Esophagus muscularis mucosa (tissue), 3 donors: ENCODE results near the gene PRLR.

Experiments
- CTCF ChIP-seq, 3 experiments: fragments of 200-600 bp in 2 of 3; fragments of 450-650 bp in 1 of 3; sonication (generic) in 2 of 3; IDR thresholded peaks; one replicate each; pipeline ENCODE4 v1.5.1; 2017 to 2019; ENCODE audit warnings: antibody characterized with exemption in 3 of 3, mild to moderate bottlenecking in 2 of 3, moderate library complexity in 1 of 3
- POLR2A ChIP-seq: fragments of 450-650 bp; IDR thresholded peaks from one replicate; pipeline ENCODE4 v1.6.1; 2017; ENCODE audit warnings: antibody characterized with exemption, moderate library complexity, mild to moderate bottlenecking, low read depth

GRCh38 chr5:35030426-35031100, 199.7 kb downstream of the PRLR start:
- TF ChIP-seq CTCF (IDR thresholded peaks at IDR 0.05) = no peak
- TF ChIP-seq POLR2A = no peak
